ENCODE data around the gene SYTL3.

Gene SYTL3

GRCh38 chr6:158662954-158663624, 13.2 kb downstream of the SYTL3 start:
- Histone ChIP-seq H3K4me2 (ENCODE audit: low read depth, low read length, poor library complexity, severe bottlenecking) (no peak overlapping the region), H2AFZ (ENCODE audit: low read length) (no peak overlapping the region), H3K9ac (ENCODE audit: low read depth, low read length, poor library complexity, severe bottlenecking) (no peak overlapping the region), H3K9me2 (replicated peaks; ENCODE audit: low read depth, low read length) (no peaks in the 10 kb centered on the region), H3K4me3 (ENCODE audit: low read length, poor library complexity, severe bottlenecking) (no peak overlapping the region), H4K20me1 (ENCODE audit: insufficient read depth, low read length, poor library complexity, severe bottlenecking) (no peaks in the 10 kb centered on the region), H3K27me3 (ENCODE audit: insufficient read depth, low read length, poor library complexity, severe bottlenecking) (peaks cover 84% of the 10 kb centered on the region), H3K79me2 (ENCODE audit: insufficient read depth, low read length) (no peaks in the 10 kb centered on the region), H3K9me3 (ENCODE audit: insufficient read depth, low read depth, low read length) (no peaks in the 10 kb centered on the region), H3K4me1 (ENCODE audit: insufficient read depth, low read length, poor library complexity, severe bottlenecking) (no peaks in the 10 kb centered on the region), H3K36me3 (ENCODE audit: insufficient read depth, low read length) (no peaks in the 10 kb centered on the region), H3F3A (ENCODE audit: low read depth) (no peaks in the 10 kb centered on the region)
- TF ChIP-seq CTCF (conservative IDR thresholded peaks at IDR 0.05; ENCODE audit: low read length) (no peak), EZH2phosphoT487 (IDR thresholded peaks at IDR 0.05; ENCODE audit: borderline replicate concordance) (no peak)

GRCh38 chr6:158663625-158664165, 13.8 kb downstream of the SYTL3 start:
- Histone ChIP-seq H3K27me3 (ENCODE audit: insufficient read depth, low read length, poor library complexity, severe bottlenecking) (peaks cover 78% of the 10 kb centered on the region), H3K4me1 (ENCODE audit: insufficient read depth, low read length, poor library complexity, severe bottlenecking) (no peaks in the 10 kb centered on the region), H3K36me3 (ENCODE audit: insufficient read depth, low read length) (no peaks in the 10 kb centered on the region), H3F3A (ENCODE audit: low read depth) (no peaks in the 10 kb centered on the region), H3K4me3 (ENCODE audit: low read length, poor library complexity, severe bottlenecking) (no peak overlapping the region), H4K20me1 (ENCODE audit: insufficient read depth, low read length, poor library complexity, severe bottlenecking) (no peaks in the 10 kb centered on the region), H3K9ac (ENCODE audit: low read depth, low read length, poor library complexity, severe bottlenecking) (no peak overlapping the region), H2AFZ (ENCODE audit: low read length) (no peak overlapping the region), H3K79me2 (ENCODE audit: insufficient read depth, low read length) (no peaks in the 10 kb centered on the region), H3K4me2 (ENCODE audit: low read depth, low read length, poor library complexity, severe bottlenecking) (no peak overlapping the region), H3K9me2 (replicated peaks; ENCODE audit: low read depth, low read length) (no peaks in the 10 kb centered on the region), H3K9me3 (ENCODE audit: insufficient read depth, low read depth, low read length) (no peaks in the 10 kb centered on the region)
- TF ChIP-seq CTCF (conservative IDR thresholded peaks at IDR 0.05; ENCODE audit: low read length), result no peak
- no peak for TF ChIP-seq EZH2phosphoT487 (IDR thresholded peaks at IDR 0.05; ENCODE audit: borderline replicate concordance)

GRCh38 chr6:158665332-158665731, 15.5 kb downstream of the SYTL3 start:
- Histone ChIP-seq H3K9me2 (replicated peaks; ENCODE audit: low read depth, low read length) (no peaks in the 10 kb centered on the region), H3K36me3 (ENCODE audit: insufficient read depth, low read length) (no peaks in the 10 kb centered on the region), H3K79me2 (ENCODE audit: insufficient read depth, low read length) (no peaks in the 10 kb centered on the region), H4K20me1 (ENCODE audit: insufficient read depth, low read length, poor library complexity, severe bottlenecking) (no peaks in the 10 kb centered on the region), H3K9me3 (ENCODE audit: insufficient read depth, low read depth, low read length) (no peaks in the 10 kb centered on the region), H3F3A (ENCODE audit: low read depth) (no peaks in the 10 kb centered on the region), H3K4me2 (ENCODE audit: low read depth, low read length, poor library complexity, severe bottlenecking) (no peak overlapping the region), H3K4me1 (ENCODE audit: insufficient read depth, low read length, poor library complexity, severe bottlenecking) (no peaks in the 10 kb centered on the region), H3K27me3 (ENCODE audit: insufficient read depth, low read length, poor library complexity, severe bottlenecking) (peaks cover 81% of the 10 kb centered on the region), H3K4me3 (ENCODE audit: low read length, poor library complexity, severe bottlenecking) (no peak overlapping the region), H3K9ac (ENCODE audit: low read depth, low read length, poor library complexity, severe bottlenecking) (no peak overlapping the region), H2AFZ (ENCODE audit: low read length) (no peak overlapping the region)
- TF ChIP-seq EZH2phosphoT487 (IDR thresholded peaks at IDR 0.05; ENCODE audit: borderline replicate concordance), result no peak
- TF ChIP-seq CTCF (conservative IDR thresholded peaks at IDR 0.05; ENCODE audit: low read length), result no peak
